ENCODE results near the gene CDK8. TPM values are rescaled to one million over a fixed set of nuclear protein-coding genes. Genes with fewer than 3 reads are reported as not detected.
"Not testable (repeated sequence)": the region's sequence is repeated elsewhere in the genome, so short reads cannot be mapped to it uniquely, and the experiment has no call there.

Gene CDK8
- total and polyA plus RNA-seq, 9 of the 15 experiments (the other 6 are each of a cell fraction or from before 2014, with no cell fraction given): 11.3 to 33.7 (median 20.3) TPM

DNA sequence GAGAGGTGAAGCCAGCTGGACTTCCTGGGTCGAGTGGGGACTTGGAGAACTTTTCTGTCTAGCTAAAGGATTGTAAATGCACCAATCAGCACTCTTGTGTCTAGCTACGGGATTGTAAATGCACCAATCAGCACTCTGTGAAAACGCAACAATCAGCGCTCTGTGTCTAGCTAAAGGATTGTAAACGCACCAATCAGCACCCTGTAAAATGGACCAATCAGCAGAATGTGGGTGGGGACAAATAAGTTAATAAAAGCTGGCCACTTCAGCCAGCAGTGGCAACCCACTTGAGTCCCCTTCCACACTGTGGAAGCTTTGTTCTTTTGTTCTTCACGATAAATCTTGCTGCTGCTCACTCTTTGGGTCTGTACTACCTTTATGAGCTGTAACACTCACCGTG is 58.1 kb downstream of the CDK8 start:
- BruUV-seq (replicated peaks); H3K9ac ChIP-seq (ENCODE audit: insufficient read depth in 1 of 2, low read depth in 2 of 2, low read length in 2 of 2); intact Hi-C loops (cut with micrococcal nuclease); H3K27me3 ChIP-seq (ENCODE audit: control insufficient read depth in 2 of 2, insufficient read depth in 2 of 2, low read length in 2 of 2); H3K4me1 ChIP-seq (replicated peaks in 1 of 2; ENCODE audit: control insufficient read depth in 2 of 2, insufficient read depth in 2 of 2, low read length in 2 of 2); POLR2A ChIA-PET; CTCF ChIA-PET (ENCODE audit: low intra/inter-chr PET ratio); in situ Hi-C loops (cut with MboI); DNase-seq (ENCODE audit: extremely low read depth in 1 of 4, low spot score in 3 of 4); ATAC-seq; H3K9me1 ChIP-seq (ENCODE audit: control insufficient read depth, insufficient read depth, low read length); H3K27ac ChIP-seq (ENCODE audit: extremely low read depth, low read depth, low read length); H3K4me2 ChIP-seq (ENCODE audit: insufficient read depth, low read length); H3K36me3 ChIP-seq (ENCODE audit: control insufficient read depth, insufficient read depth, low read length); FAIRE-seq; H3K4me3 ChIP-seq; H4K20me1 ChIP-seq (replicated peaks; ENCODE audit: control insufficient read depth, insufficient read depth, low read length); H3K9me3 ChIP-seq (replicated peaks; ENCODE audit: control insufficient read depth, insufficient read depth, low read depth, low read length); H2AFZ ChIP-seq (ENCODE audit: low read depth, low read length): not testable (repeated sequence)
- H3K79me2 ChIP-seq (ENCODE audit: control insufficient read depth, insufficient read depth, low read length): peaks cover 16% of the 10 kb centered on the region
- TF ChIP-seq NFYB (IDR thresholded peaks at IDR 0.05; ENCODE audit: extremely low read depth, insufficient read length): peak; percentile 61
- WGBS (ENCODE audit: insufficient coverage, low coverage, missing lambda C conversion rate): 85% methylated on average over 7 of the region's 7 CpGs

DNA sequence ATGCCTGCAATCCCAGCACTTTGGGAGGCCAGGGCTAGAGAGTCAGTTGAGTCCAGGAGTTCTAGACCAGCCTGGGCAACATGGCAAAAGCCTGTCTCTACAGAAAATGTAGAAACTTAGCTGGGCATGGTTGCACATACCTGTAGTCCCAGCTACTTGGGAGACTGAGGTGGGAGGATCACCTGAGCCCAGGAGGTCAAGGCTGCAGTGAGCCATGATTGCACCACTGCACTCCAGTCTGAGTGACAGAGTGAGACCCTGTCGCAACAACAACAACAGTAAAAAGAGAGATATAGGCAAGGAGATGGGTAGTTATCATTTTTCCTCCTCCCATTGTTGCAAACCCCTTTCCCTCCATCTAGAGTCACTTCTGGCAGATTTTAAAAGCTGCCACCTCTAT is 62.2 kb downstream of the CDK8 start:
- FAIRE-seq; BruUV-seq (replicated peaks); H3K9me1 ChIP-seq (ENCODE audit: control insufficient read depth, insufficient read depth, low read length); in situ Hi-C loops (cut with MboI); intact Hi-C loops (cut with micrococcal nuclease); CTCF ChIA-PET (ENCODE audit: low intra/inter-chr PET ratio); DNase-seq (ENCODE audit: extremely low read depth in 1 of 4, low spot score in 3 of 4); H3K4me1 ChIP-seq (replicated peaks in 1 of 2; ENCODE audit: control insufficient read depth in 2 of 2, insufficient read depth in 2 of 2, low read length in 2 of 2); ATAC-seq; H3K9me3 ChIP-seq (replicated peaks; ENCODE audit: control insufficient read depth, insufficient read depth, low read depth, low read length); H3K36me3 ChIP-seq (ENCODE audit: control insufficient read depth, insufficient read depth, low read length); H4K20me1 ChIP-seq (replicated peaks; ENCODE audit: control insufficient read depth, insufficient read depth, low read length); H3K9ac ChIP-seq (ENCODE audit: insufficient read depth in 1 of 2, low read depth in 2 of 2, low read length in 2 of 2); H2AFZ ChIP-seq (ENCODE audit: low read depth, low read length); H3K79me2 ChIP-seq (ENCODE audit: control insufficient read depth, insufficient read depth, low read length); H3K4me3 ChIP-seq; POLR2A ChIA-PET; H3K27ac ChIP-seq (ENCODE audit: extremely low read depth, low read depth, low read length); H3K27me3 ChIP-seq (ENCODE audit: control insufficient read depth in 2 of 2, insufficient read depth in 2 of 2, low read length in 2 of 2); H3K4me2 ChIP-seq (ENCODE audit: insufficient read depth, low read length): not testable (repeated sequence)
- 44% methylated on average over 1 of the region's 1 CpG for WGBS (ENCODE audit: insufficient coverage, low coverage, missing lambda C conversion rate)

All from K562 (cell line).